ENCODE measurements around the gene PDZD4. TPM values are rescaled to one million over a fixed set of nuclear protein-coding genes. Genes with fewer than 3 reads are reported as not detected.

PDZD4 gene
- total RNA-seq, 3 donors from 2014 or later = 1.5 to 24.2 (median 2.8) TPM

- no peak for ATAC-seq
- Histone ChIP-seq H3K9me3 (no peaks in the 10 kb centered on the region), H3K4me3 (no peak overlapping the region), H3K4me1 (ENCODE audit: low read depth) (no peaks in the 10 kb centered on the region), H3K36me3 (ENCODE audit: low read depth) (no peaks in the 10 kb centered on the region)
- TF ChIP-seq, protein P1, sequence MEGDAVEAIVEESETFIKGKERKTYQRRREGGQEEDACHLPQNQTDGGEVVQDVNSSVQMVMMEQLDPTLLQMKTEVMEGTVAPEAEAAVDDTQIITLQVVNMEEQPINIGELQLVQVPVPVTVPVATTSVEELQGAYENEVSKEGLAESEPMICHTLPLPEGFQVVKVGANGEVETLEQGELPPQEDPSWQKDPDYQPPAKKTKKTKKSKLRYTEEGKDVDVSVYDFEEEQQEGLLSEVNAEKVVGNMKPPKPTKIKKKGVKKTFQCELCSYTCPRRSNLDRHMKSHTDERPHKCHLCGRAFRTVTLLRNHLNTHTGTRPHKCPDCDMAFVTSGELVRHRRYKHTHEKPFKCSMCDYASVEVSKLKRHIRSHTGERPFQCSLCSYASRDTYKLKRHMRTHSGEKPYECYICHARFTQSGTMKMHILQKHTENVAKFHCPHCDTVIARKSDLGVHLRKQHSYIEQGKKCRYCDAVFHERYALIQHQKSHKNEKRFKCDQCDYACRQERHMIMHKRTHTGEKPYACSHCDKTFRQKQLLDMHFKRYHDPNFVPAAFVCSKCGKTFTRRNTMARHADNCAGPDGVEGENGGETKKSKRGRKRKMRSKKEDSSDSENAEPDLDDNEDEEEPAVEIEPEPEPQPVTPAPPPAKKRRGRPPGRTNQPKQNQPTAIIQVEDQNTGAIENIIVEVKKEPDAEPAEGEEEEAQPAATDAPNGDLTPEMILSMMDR (IDR thresholded peaks at IDR 0.05) = no peak
- no peak for DNase-seq
- intact Hi-C loops (cut with DNase I, micrococcal nuclease) = no loop called here
Measured at GRCh38 chrX:153865321-153865580, 34.9 kb upstream of the PDZD4 start.

DNA sequence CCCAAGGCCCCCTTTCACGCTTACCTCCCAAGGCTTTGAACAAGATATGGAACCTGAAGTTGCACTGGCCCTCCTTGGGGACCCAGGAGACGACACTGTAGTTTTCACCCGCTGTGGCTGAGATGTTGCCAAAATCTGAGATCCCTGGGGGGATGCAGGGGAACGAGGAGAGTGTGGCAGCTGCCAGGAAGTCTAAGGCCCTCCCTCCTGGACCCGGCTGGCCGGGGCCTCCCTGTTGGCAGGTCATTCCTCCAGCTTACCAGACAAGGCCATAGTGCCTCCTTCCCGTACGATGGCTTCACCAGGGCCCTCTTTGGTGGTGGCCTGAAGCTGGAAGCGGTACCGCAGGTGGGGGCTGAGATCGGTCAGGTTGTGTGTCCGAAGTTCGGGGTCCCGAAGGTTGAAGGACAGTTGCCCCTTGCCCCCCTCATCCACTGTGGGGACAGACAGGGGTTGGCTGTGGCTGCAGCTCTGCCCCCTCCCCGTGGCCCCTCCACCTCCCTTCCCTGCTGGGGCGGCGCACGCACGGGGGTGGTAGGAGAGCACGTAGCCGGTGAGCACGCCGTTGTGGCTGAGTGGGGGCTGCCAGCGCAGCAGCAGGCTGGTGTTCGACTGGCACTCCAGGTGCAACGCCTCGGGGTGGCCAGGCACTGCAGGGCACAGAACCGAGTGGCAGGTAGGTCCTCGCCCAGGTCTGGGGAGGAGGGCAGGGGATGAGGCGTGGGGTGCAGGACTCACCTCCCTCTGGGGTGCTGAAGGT, 34.4 kb upstream of the PDZD4 start:
- Histone ChIP-seq H3K36me3 (ENCODE audit: low read depth) (no peaks in the 10 kb centered on the region), H3K9me3 (no peaks in the 10 kb centered on the region), H3K4me1 (ENCODE audit: low read depth) (no peaks in the 10 kb centered on the region), H3K4me3 (no peak overlapping the region)
- intact Hi-C loops (cut with DNase I, micrococcal nuclease) = no loop called here
- no peak for ATAC-seq
- DNase-seq = no peak
- TF ChIP-seq, protein P1 (IDR thresholded peaks at IDR 0.05) = no peak

- DNase-seq (no peak), ATAC-seq (no peak)
- no peak overlapping the region for H3K4me3 ChIP-seq
- intact Hi-C loops (cut with DNase I, micrococcal nuclease) = no loop called here
- H3K4me1 ChIP-seq (ENCODE audit: low read depth) = no peaks in the 10 kb centered on the region
- H3K36me3 ChIP-seq (ENCODE audit: low read depth) = no peaks in the 10 kb centered on the region
- H3K9me3 ChIP-seq = no peaks in the 10 kb centered on the region
- TF ChIP-seq, protein P1 (IDR thresholded peaks at IDR 0.05) = no peak
Measured at GRCh38 chrX:153864101-153864500, 33.8 kb upstream of the PDZD4 start.

- Histone ChIP-seq H3K9me3 (no peaks in the 10 kb centered on the region), H3K36me3 (ENCODE audit: low read depth) (no peaks in the 10 kb centered on the region), H3K4me3 (no peak overlapping the region), H3K4me1 (ENCODE audit: low read depth) (no peaks in the 10 kb centered on the region)
- no peak for DNase-seq
- no peak for ATAC-seq
- intact Hi-C loops (cut with DNase I, micrococcal nuclease) = no loop called here
- TF ChIP-seq, protein P1 (IDR thresholded peaks at IDR 0.05) = no peak
Measured at GRCh38 chrX:153863251-153863991, 33.1 kb upstream of the PDZD4 start.

- H3K36me3 ChIP-seq (ENCODE audit: low read depth) = no peaks in the 10 kb centered on the region
- H3K9me3 ChIP-seq = no peaks in the 10 kb centered on the region
- ATAC-seq (no peak), DNase-seq (no peak)
- intact Hi-C loops (cut with DNase I, micrococcal nuclease) = no loop called here
- TF ChIP-seq, protein P1 (IDR thresholded peaks at IDR 0.05) = no peak
- no peaks in the 10 kb centered on the region for H3K4me1 ChIP-seq (ENCODE audit: low read depth)
- H3K4me3 ChIP-seq = no peak overlapping the region
Measured at GRCh38 chrX:153862369-153863250, 32.3 kb upstream of the PDZD4 start.

Measured in mucosa of descending colon (tissue), 3 donors.